SK-N-SH treated with all-trans-retinoic acid at 6 μM for 48 hours (cell line): Measurements from ENCODE around the gene MAGEE1.

Experiments
- ATAC-seq: fragments of 200-7000 bp; cut with Tn5 transposase; 3 replicates; pipeline ENCODE4 v1.9.1; 2020; ENCODE audit warnings: mild to moderate bottlenecking, moderate library complexity
- ARNTL ChIP-seq: fragments of 450-650 bp; formaldehyde crosslinking; IDR thresholded peaks from 2 replicates; pipeline ENCODE4 v1.5.0; 2020; ENCODE audit warnings: low read depth, mild to moderate bottlenecking, moderate library complexity, borderline replicate concordance
- CSDC2 ChIP-seq: fragments of 250-450 bp; sonication (Bioruptor Pico); IDR thresholded peaks from 2 replicates; pipeline ENCODE4 v1.5.0; 2020; ENCODE audit warnings: mild to moderate bottlenecking, moderate library complexity
- ESRRG ChIP-seq: fragments of 250-450 bp; sonication (Bioruptor Pico); IDR thresholded peaks from 2 replicates; pipeline ENCODE4 v1.6.1; 2021; ENCODE audit warnings: mild to moderate bottlenecking
- GLIS3 ChIP-seq: fragments of 250-450 bp; sonication (Bioruptor Pico); IDR thresholded peaks from 2 replicates; pipeline ENCODE4 v1.5.0; 2020; ENCODE audit warnings: mild to moderate bottlenecking, moderate library complexity
- OSR1 ChIP-seq: fragments of 250-450 bp; sonication (Bioruptor Pico); IDR thresholded peaks from 2 replicates; pipeline ENCODE4 v1.8.0; 2022; ENCODE audit warnings: moderate library complexity, mild to moderate bottlenecking, inconsistent platforms
- PPARA ChIP-seq: fragments of 250-450 bp; sonication (Bioruptor Pico); IDR thresholded peaks from 2 replicates; pipeline ENCODE4 v1.5.0; 2020; ENCODE audit warnings: mild to moderate bottlenecking, borderline replicate concordance
- RARB ChIP-seq: fragments of 250-450 bp; sonication (Bioruptor Pico); IDR thresholded peaks from 2 replicates; pipeline ENCODE4 v1.8.0; 2021; ENCODE audit warnings: mild to moderate bottlenecking, moderate library complexity
- SNAI2 ChIP-seq: fragments of 250-450 bp; sonication (Bioruptor Pico); IDR thresholded peaks from 2 replicates; pipeline ENCODE4 v1.5.0; 2020; ENCODE audit warnings: mild to moderate bottlenecking, moderate library complexity
- TCF4 ChIP-seq: fragments of 250-450 bp; sonication (Bioruptor Pico); IDR thresholded peaks from 2 replicates; pipeline ENCODE4 v1.8.0; 2021; ENCODE audit warnings: mild to moderate bottlenecking, moderate library complexity, borderline replicate concordance
- ZC3H10 ChIP-seq: fragments of 250-450 bp; sonication (Bioruptor Pico); IDR thresholded peaks from 2 replicates; pipeline ENCODE4 v1.5.1; 2021; ENCODE audit warnings: mild to moderate bottlenecking, moderate library complexity
- ZFP3 ChIP-seq: fragments of 250-450 bp; sonication (Bioruptor Pico); IDR thresholded peaks from 2 replicates; pipeline ENCODE4 v1.5.0; 2020; ENCODE audit warnings: mild to moderate bottlenecking, moderate library complexity
- ZNF565 ChIP-seq: fragments of 450-650 bp; formaldehyde crosslinking; conservative IDR thresholded peaks from 2 replicates; pipeline ENCODE4 v1.5.0; 2020; ENCODE audit warnings: low read depth, mild to moderate bottlenecking, moderate library complexity
- ZNF8 ChIP-seq: fragments of 450-650 bp; formaldehyde crosslinking; IDR thresholded peaks from 2 replicates; pipeline ENCODE4 v1.5.0; 2020; ENCODE audit warnings: mild to moderate bottlenecking, moderate library complexity
- TF ChIP-seq, protein P1 (sequence below): fragments of 250-450 bp; sonication (Bioruptor Pico); IDR thresholded peaks from 2 replicates; pipeline ENCODE4 v1.5.1; 2020; ENCODE audit warnings: low read depth, mild to moderate bottlenecking, moderate library complexity

MAGEE1 gene

DNA sequence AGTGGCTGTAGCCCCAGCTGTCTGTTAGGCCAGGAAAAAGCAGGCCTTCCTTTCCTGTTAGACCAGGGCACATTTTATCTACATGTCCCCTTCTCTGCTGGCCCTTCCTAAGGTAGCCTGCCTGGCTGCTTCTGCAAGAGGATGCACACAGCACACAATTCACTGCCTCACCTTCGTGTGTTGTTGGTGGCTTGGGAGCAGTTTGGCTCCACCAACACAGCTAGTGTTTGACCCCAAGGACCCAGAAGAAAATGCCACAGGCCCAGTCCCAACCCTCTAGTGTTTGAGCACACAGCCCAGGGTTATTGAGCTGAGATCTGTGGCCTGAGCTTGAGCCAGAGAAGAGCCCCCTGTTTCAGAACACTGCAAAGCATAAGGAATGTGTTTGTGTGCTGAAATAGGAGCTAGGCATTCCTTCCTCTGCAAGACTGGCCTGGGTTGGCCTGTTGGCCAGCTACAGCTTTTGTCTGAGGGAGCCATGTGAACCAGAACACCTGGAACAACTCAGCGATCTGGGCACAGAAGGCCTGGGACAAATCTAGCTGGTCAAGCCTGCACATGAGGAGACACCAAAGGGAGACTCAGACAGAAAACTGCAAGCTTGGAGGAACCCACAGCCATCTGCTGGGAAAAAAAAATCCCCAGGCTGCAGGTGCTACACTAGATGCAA lies 26.4 kb downstream of the MAGEE1 start:
- TF ChIP-seq GLIS3 (CRISPR knock-in tag), result no peak
- no peak for TF ChIP-seq ZFP3 (CRISPR knock-in tag)
- no peak for TF ChIP-seq PPARA
- TF ChIP-seq CSDC2, result no peak
- no peak for TF ChIP-seq ZNF565 (CRISPR knock-in tag)
- ATAC-seq, result no peak

DNA sequence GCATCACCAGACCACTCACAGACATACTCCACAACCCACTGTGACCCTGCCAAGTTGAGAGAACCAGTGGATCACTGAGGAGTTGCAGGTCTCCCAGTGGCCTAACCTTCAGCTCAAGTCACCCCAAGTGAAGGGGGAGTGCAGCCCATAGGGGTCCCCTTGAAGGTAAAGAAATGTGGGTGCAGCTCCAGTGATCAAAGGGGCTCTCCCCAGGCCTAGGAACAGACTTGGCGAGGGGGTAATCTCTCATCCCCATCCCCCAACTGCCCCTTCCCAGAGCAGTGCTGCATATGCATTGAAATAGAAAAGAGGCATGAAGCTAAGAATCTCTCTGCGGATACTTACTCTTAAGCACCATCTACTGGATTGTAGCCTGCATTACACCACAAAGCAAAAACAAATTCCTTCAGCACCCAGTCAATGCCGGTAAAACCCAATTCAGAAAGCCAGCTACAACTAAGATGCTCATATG lies 27.0 kb downstream of the MAGEE1 start:
- TF ChIP-seq CSDC2 (no peak), GLIS3 (CRISPR knock-in tag) (no peak), PPARA (no peak), ZC3H10 (CRISPR knock-in tag) (no peak)
- peak; percentile 74 for ATAC-seq

DNA sequence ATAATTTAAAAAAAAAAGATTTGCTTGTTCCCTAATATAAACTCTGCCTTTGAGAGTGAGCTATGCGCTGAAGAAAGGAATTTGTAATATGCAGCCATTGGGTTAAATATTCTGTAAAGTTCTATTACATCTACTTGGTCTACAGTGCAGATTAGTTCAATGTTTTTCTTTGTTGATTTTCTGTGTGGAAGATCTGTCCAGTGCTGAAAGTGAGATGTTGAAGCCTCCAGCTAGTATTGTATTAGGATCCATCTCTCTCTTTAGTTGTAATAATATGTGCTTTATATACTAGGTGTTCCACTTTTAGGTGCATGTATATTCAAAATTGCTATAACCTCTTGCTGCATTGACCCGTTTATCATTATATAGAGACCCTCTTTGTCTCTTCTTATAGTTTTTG lies 49.8 kb downstream of the MAGEE1 start:
- TF ChIP-seq TCF4, result no peak
- TF ChIP-seq ESRRG (CRISPR knock-in tag), result no peak
- TF ChIP-seq RARB, result no peak
- no peak for TF ChIP-seq ZNF8 (CRISPR knock-in tag)
- no peak for TF ChIP-seq ZFP3 (CRISPR knock-in tag)
- TF ChIP-seq, protein P1, sequence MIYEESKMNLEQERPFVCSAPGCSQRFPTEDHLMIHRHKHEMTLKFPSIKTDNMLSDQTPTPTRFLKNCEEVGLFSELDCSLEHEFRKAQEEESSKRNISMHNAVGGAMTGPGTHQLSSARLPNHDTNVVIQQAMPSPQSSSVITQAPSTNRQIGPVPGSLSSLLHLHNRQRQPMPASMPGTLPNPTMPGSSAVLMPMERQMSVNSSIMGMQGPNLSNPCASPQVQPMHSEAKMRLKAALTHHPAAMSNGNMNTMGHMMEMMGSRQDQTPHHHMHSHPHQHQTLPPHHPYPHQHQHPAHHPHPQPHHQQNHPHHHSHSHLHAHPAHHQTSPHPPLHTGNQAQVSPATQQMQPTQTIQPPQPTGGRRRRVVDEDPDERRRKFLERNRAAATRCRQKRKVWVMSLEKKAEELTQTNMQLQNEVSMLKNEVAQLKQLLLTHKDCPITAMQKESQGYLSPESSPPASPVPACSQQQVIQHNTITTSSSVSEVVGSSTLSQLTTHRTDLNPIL, result no peak
- TF ChIP-seq OSR1 (CRISPR knock-in tag), result no peak
- no peak for TF ChIP-seq ZNF565 (CRISPR knock-in tag)
- no peak for TF ChIP-seq CSDC2
- TF ChIP-seq ZC3H10 (CRISPR knock-in tag), result no peak
- no peak for TF ChIP-seq SNAI2
- TF ChIP-seq ARNTL (CRISPR knock-in tag), result no peak
- ATAC-seq, result no peak
